ENCODE results near the gene KIRREL3. TPM values are rescaled to one million over a fixed set of nuclear protein-coding genes. Genes with fewer than 3 reads are reported as not detected.

Gene KIRREL3
- total RNA-seq, 3 donors from 2014 or later: 0.32 to 0.33 TPM; not detected in 1

- DNase-seq (ENCODE audit: low spot score in 2 of 2): no peak
- Histone ChIP-seq H3K27me3 (no peaks in the 10 kb centered on the region), H3K9me3 (peaks cover 0 to 4% of the 10 kb centered on the region in 2 donors), H3K4me1 (no peaks in the 10 kb centered on the region), H3K27ac (no peak overlapping the region), H3K4me3 (no peak overlapping the region), H3K36me3 (no peaks in the 10 kb centered on the region)
- no peak for TF ChIP-seq CTCF (IDR thresholded peaks at IDR 0.05)
- no peak for TF ChIP-seq POLR2A (IDR thresholded peaks at IDR 0.05)
- TF ChIP-seq POLR2AphosphoS5 (IDR thresholded peaks at IDR 0.05): no peak
- intact Hi-C loops (cut with DNase I; ENCODE audit: low total_unique reads): no loop called here
These were observed 538.6 kb downstream of the KIRREL3 start for GRCh38 chr11:126461996-126462395.

GRCh38 chr11:126461096-126461440 lies 539.5 kb downstream of the KIRREL3 start:
- DNase-seq (ENCODE audit: low spot score in 2 of 2): no peak
- Histone ChIP-seq H3K36me3 (no peaks in the 10 kb centered on the region), H3K4me3 (no peak overlapping the region), H3K9me3 (peaks cover 0 to 4% of the 10 kb centered on the region in 2 donors), H3K27me3 (no peaks in the 10 kb centered on the region), H3K4me1 (no peaks in the 10 kb centered on the region), H3K27ac (no peak overlapping the region)
- TF ChIP-seq POLR2A (IDR thresholded peaks at IDR 0.05) (no peak), CTCF (IDR thresholded peaks at IDR 0.05) (no peak), POLR2AphosphoS5 (IDR thresholded peaks at IDR 0.05) (no peak)
- intact Hi-C loops (cut with DNase I; ENCODE audit: low total_unique reads): no loop called here

GRCh38 chr11:126460417-126461095 lies 540.0 kb downstream of the KIRREL3 start:
- DNase-seq (ENCODE audit: low spot score in 2 of 2): no peak
- no peak for TF ChIP-seq POLR2AphosphoS5 (IDR thresholded peaks at IDR 0.05)
- no peak for TF ChIP-seq POLR2A (IDR thresholded peaks at IDR 0.05)
- H3K9me3 ChIP-seq: peaks cover 0 to 4% of the 10 kb centered on the region in 2 donors
- H3K4me3 ChIP-seq: no peak overlapping the region
- intact Hi-C loops (cut with DNase I; ENCODE audit: low total_unique reads): no loop called here
- no peaks in the 10 kb centered on the region for H3K4me1 ChIP-seq
- no peaks in the 10 kb centered on the region for H3K27me3 ChIP-seq
- no peaks in the 10 kb centered on the region for H3K36me3 ChIP-seq
- H3K27ac ChIP-seq: no peak overlapping the region

GRCh38 chr11:126459691-126460281 lies 540.8 kb downstream of the KIRREL3 start:
- Histone ChIP-seq H3K27me3 (no peaks in the 10 kb centered on the region), H3K9me3 (peaks cover 0 to 3% of the 10 kb centered on the region in 2 donors)
- intact Hi-C loops (cut with DNase I; ENCODE audit: low total_unique reads): no loop called here

GRCh38 chr11:126457817-126458216 lies 542.8 kb downstream of the KIRREL3 start:
- Histone ChIP-seq H3K4me1 (no peaks in the 10 kb centered on the region), H3K4me3 (no peak overlapping the region), H3K27me3 (no peaks in the 10 kb centered on the region), H3K36me3 (no peaks in the 10 kb centered on the region), H3K27ac (no peak overlapping the region), H3K9me3 (no peaks in the 10 kb centered on the region)
- DNase-seq (ENCODE audit: low spot score in 2 of 2): no peak
- intact Hi-C loops (cut with DNase I; ENCODE audit: low total_unique reads): no loop called here
- TF ChIP-seq POLR2AphosphoS5 (IDR thresholded peaks at IDR 0.05): no peak
- TF ChIP-seq CTCF (IDR thresholded peaks at IDR 0.05): no peak
- no peak for TF ChIP-seq POLR2A (IDR thresholded peaks at IDR 0.05)

More at GRCh38 chr11:126459691-126460281, 540.8 kb downstream of the KIRREL3 start:
- H3K4me3 ChIP-seq: no peak overlapping the region
- no peak for DNase-seq (ENCODE audit: low spot score in 2 of 2)
- no peaks in the 10 kb centered on the region for H3K4me1 ChIP-seq
- no peaks in the 10 kb centered on the region for H3K36me3 ChIP-seq
- no peak overlapping the region for H3K27ac ChIP-seq
- TF ChIP-seq POLR2AphosphoS5 (IDR thresholded peaks at IDR 0.05) (no peak), POLR2A (IDR thresholded peaks at IDR 0.05) (no peak), CTCF (IDR thresholded peaks at IDR 0.05) (no peak)
